Tibial artery (tissue), 4 donors: ENCODE data around the gene FARS2.

Experiments used
- DNase-seq, 2 donors: peaks; one replicate each; pipeline ENCODE4 v3.0.0-alpha.2; 2019
- H3K27ac ChIP-seq, 2 donors: fragments of 200-600 bp; sonication (generic) in 1 of 2; 1 replicate in 1 of 2; 2 replicates in 1 of 2; pipeline ENCODE4 v1.5.1; 2018 to 2019; ENCODE audit warnings: mild to moderate bottlenecking in 1 of 2
- H3K27me3 ChIP-seq, 2 donors: fragments of 200-600 bp; sonication (generic) in 1 of 2; one replicate each; pipeline versions ENCODE4 v1.5.1 to v1.6.0; 2016 to 2019
- H3K36me3 ChIP-seq, 3 donors: fragments of 200-600 bp; sonication (generic) in 2 of 3; one replicate each; pipeline ENCODE4 v1.5.1; 2016 to 2019; ENCODE audit warnings: mild to moderate bottlenecking in 2 of 3
- H3K4me1 ChIP-seq, 4 donors: fragments of 200-600 bp; sonication (generic) in 2 of 4; 1 replicate in 3 of 4; 2 replicates in 1 of 4; pipeline ENCODE4 v1.5.1; 2016 to 2019
- H3K4me3 ChIP-seq, 2 donors: fragments of 200-600 bp; sonication (generic) in 1 of 2; 1 replicate in 1 of 2; 2 replicates in 1 of 2; pipeline ENCODE4 v1.5.1; 2018 to 2019; ENCODE audit warnings: mild to moderate bottlenecking in 2 of 2
- H3K9me3 ChIP-seq, 3 donors: fragments of 200-600 bp; sonication (generic) in 1 of 3; one replicate each; pipeline ENCODE4 v1.5.1; 2016 to 2019
- CTCF ChIP-seq, 2 experiments: fragments of 200-600 bp in 1 of 2; fragments of 450-650 bp in 1 of 2; IDR thresholded peaks; one replicate each; pipeline ENCODE4 v1.5.1; 2017 to 2019; ENCODE audit warnings: antibody characterized with exemption in 2 of 2, mild to moderate bottlenecking in 1 of 2, moderate library complexity in 1 of 2
- intact Hi-C: fragments of 100-400 bp; cut with DNase I; formaldehyde crosslinking; loops from one replicate; pipeline ENCODE4 v1.15.0; 2023; ENCODE audit warnings: low total_unique reads

The FARS2 gene

GRCh38 chr6:5660772-5661171 is 399.5 kb downstream of the FARS2 start:
- Histone ChIP-seq H3K27me3 (no peaks in the 10 kb centered on the region), H3K27ac (no peak overlapping the region), H3K4me3 (no peak overlapping the region), H3K9me3 (no peaks in the 10 kb centered on the region), H3K4me1 (no peaks in the 10 kb centered on the region), H3K36me3 (no peaks in the 10 kb centered on the region)
- DNase-seq = no peak
- TF ChIP-seq CTCF (IDR thresholded peaks at IDR 0.05) = no peak
- intact Hi-C loops = no loop called here

GRCh38 chr6:5662797-5663196 is 401.5 kb downstream of the FARS2 start:
- H3K27me3 ChIP-seq = no peaks in the 10 kb centered on the region
- intact Hi-C loops = no loop called here
- H3K4me1 ChIP-seq = no peaks in the 10 kb centered on the region
- no peak for DNase-seq
- H3K36me3 ChIP-seq = no peaks in the 10 kb centered on the region
- H3K9me3 ChIP-seq = no peaks in the 10 kb centered on the region
- no peak for TF ChIP-seq CTCF (IDR thresholded peaks at IDR 0.05)
- H3K4me3 ChIP-seq = no peak overlapping the region
- H3K27ac ChIP-seq = no peak overlapping the region

- Histone ChIP-seq H3K36me3 (no peaks in the 10 kb centered on the region), H3K4me3 (no peak overlapping the region), H3K4me1 (no peaks in the 10 kb centered on the region), H3K27ac (no peak overlapping the region), H3K27me3 (no peaks in the 10 kb centered on the region), H3K9me3 (no peaks in the 10 kb centered on the region)
- DNase-seq = no peak
- no peak for TF ChIP-seq CTCF (IDR thresholded peaks at IDR 0.05)
- intact Hi-C loops = no loop called here
These were observed 401.9 kb downstream of the FARS2 start for GRCh38 chr6:5663259-5663658.

GRCh38 chr6:5663739-5664138 is 402.4 kb downstream of the FARS2 start:
- intact Hi-C loops = no loop called here
- DNase-seq = no peak
- Histone ChIP-seq H3K27ac (no peak overlapping the region), H3K27me3 (no peaks in the 10 kb centered on the region), H3K4me1 (no peaks in the 10 kb centered on the region), H3K4me3 (no peak overlapping the region), H3K9me3 (no peaks in the 10 kb centered on the region), H3K36me3 (no peaks in the 10 kb centered on the region)
- TF ChIP-seq CTCF (IDR thresholded peaks at IDR 0.05) = no peak

- TF ChIP-seq CTCF (IDR thresholded peaks at IDR 0.05) = no peak
- Histone ChIP-seq H3K27me3 (no peaks in the 10 kb centered on the region), H3K27ac (no peak overlapping the region), H3K9me3 (no peaks in the 10 kb centered on the region), H3K4me1 (no peaks in the 10 kb centered on the region), H3K36me3 (no peaks in the 10 kb centered on the region), H3K4me3 (no peak overlapping the region)
- no peak for DNase-seq
- intact Hi-C loops = no loop called here
These were observed 402.8 kb downstream of the FARS2 start for GRCh38 chr6:5664149-5664548.

- TF ChIP-seq CTCF (IDR thresholded peaks at IDR 0.05) = no peak
- H3K4me3 ChIP-seq = no peak overlapping the region
- H3K27ac ChIP-seq = no peak overlapping the region
- no peak for DNase-seq
- no peaks in the 10 kb centered on the region for H3K36me3 ChIP-seq
- no peaks in the 10 kb centered on the region for H3K27me3 ChIP-seq
- intact Hi-C loops = no loop called here
- H3K9me3 ChIP-seq = no peaks in the 10 kb centered on the region
- no peaks in the 10 kb centered on the region for H3K4me1 ChIP-seq
These were observed 403.9 kb downstream of the FARS2 start for GRCh38 chr6:5665173-5665572.
